Measurements from ENCODE around the gene VGF.
A peak's percentile ranks its signal among the peaks of the same experiment; 100 is the strongest.

The VGF gene

DNA sequence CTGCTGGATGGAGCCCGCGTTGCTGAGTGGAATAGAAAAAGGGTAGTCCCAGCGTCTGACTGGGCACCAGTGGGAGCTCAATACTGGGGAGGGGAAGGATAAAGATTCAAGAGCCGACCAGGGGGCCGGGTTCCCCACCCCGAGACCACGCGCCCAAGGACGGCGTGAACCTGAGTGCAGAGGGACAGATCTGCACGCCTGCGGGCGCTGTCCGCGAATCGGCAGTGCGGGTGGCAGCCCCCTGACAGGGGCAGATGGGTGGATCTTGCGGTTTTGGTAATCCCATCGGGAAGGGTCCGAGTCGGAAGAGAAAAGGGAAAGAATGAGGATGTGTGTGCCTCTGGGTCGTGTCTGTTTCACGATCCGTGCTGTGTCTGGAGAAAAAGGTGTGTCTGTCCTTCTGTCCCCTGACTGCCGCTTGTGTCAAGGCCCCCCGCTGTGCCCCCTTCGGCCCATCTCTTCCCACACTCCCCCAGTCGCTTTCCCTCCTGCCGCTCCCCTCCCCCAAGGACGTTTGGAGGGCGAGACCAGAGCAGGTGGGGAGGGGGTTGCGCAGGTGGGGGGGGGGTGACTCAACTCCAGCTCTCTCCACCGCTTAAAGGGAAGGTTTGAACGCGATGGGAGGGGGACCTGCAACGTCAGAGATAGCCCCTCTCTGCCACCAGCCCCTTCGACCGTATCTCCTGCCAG lies 734 bp upstream of the VGF start (continued):
- TF ChIP-seq ZNF112 (tag by site-specific recombination; IDR thresholded peaks at IDR 0.05) (no peak), ZNF37A (tag by site-specific recombination; IDR thresholded peaks at IDR 0.05) (no peak), ZSCAN23 (tag by site-specific recombination; IDR thresholded peaks at IDR 0.05) (no peak), ZNF747 (tag by site-specific recombination; IDR thresholded peaks at IDR 0.05) (no peak), ZNF571 (tag by site-specific recombination; IDR thresholded peaks at IDR 0.05) (no peak), GLI4 (tag by site-specific recombination; IDR thresholded peaks at IDR 0.05) (no peak), ZNF140 (tag by site-specific recombination; IDR thresholded peaks at IDR 0.05) (no peak), FEZF1 (tag by site-specific recombination; IDR thresholded peaks at IDR 0.05) (no peak), ZNF549 (tag by site-specific recombination; IDR thresholded peaks at IDR 0.05) (no peak), ZNF514 (tag by site-specific recombination; IDR thresholded peaks at IDR 0.05) (no peak), ZNF23 (tag by site-specific recombination; IDR thresholded peaks at IDR 0.05; ENCODE audit: borderline replicate concordance) (no peak), ZNF138 (tag by site-specific recombination; IDR thresholded peaks at IDR 0.05; ENCODE audit: borderline replicate concordance) (no peak), ZNF404 (tag by site-specific recombination; IDR thresholded peaks at IDR 0.05) (no peak), HOXC10 (CRISPR knock-in tag; IDR thresholded peaks at IDR 0.05) (no peak), SP7 (tag by site-specific recombination; IDR thresholded peaks at IDR 0.05) (0 out of 2 replicates have a peak, but pooled peaks have one; percentile 28), ZNF837 (tag by site-specific recombination; IDR thresholded peaks at IDR 0.05) (no peak), ZEB2 (tag by site-specific recombination; IDR thresholded peaks at IDR 0.05) (no peak), ZNF341 (tag by site-specific recombination; IDR thresholded peaks at IDR 0.05; ENCODE audit: low read depth) (peak; percentile 78), ZFP69B (tag by site-specific recombination; IDR thresholded peaks at IDR 0.05) (no peak), ZNF600 (tag by site-specific recombination; IDR thresholded peaks at IDR 0.05) (no peak; the same call in 1 of the 2 replicates), BCL11A (tag by site-specific recombination; IDR thresholded peaks at IDR 0.05; ENCODE audit: low read depth) (no peak), ZNF169 (tag by site-specific recombination; IDR thresholded peaks at IDR 0.05) (no peak), ZFHX2 (tag by site-specific recombination; conservative IDR thresholded peaks at IDR 0.05) (0 out of 2 replicates have a peak, but pooled peaks have one; percentile 15), ZNF354C (tag by site-specific recombination; IDR thresholded peaks at IDR 0.05; ENCODE audit: borderline replicate concordance, low read depth) (no peak), KLF1 (tag by site-specific recombination; IDR thresholded peaks at IDR 0.05) (no peak), ZNF548 (tag by site-specific recombination; IDR thresholded peaks at IDR 0.05) (no peak), ZNF488 (tag by site-specific recombination; IDR thresholded peaks at IDR 0.05) (no peak), TCF7L2 (IDR thresholded peaks at IDR 0.05; ENCODE audit: borderline replicate concordance, low read depth, low read length) (no peak), ZNF391 (tag by site-specific recombination; IDR thresholded peaks at IDR 0.05; ENCODE audit: borderline replicate concordance, low read depth) (no peak), MYNN (tag by site-specific recombination; IDR thresholded peaks at IDR 0.05; ENCODE audit: borderline replicate concordance) (no peak), ZNF510 (tag by site-specific recombination; IDR thresholded peaks at IDR 0.05; ENCODE audit: insufficient replicate concordance) (no peak), ZNF324 (tag by site-specific recombination; IDR thresholded peaks at IDR 0.05) (no peak), ZNF654 (tag by site-specific recombination; IDR thresholded peaks at IDR 0.05; ENCODE audit: low read depth) (no peak)
- TF ChIP-seq, protein P1, sequence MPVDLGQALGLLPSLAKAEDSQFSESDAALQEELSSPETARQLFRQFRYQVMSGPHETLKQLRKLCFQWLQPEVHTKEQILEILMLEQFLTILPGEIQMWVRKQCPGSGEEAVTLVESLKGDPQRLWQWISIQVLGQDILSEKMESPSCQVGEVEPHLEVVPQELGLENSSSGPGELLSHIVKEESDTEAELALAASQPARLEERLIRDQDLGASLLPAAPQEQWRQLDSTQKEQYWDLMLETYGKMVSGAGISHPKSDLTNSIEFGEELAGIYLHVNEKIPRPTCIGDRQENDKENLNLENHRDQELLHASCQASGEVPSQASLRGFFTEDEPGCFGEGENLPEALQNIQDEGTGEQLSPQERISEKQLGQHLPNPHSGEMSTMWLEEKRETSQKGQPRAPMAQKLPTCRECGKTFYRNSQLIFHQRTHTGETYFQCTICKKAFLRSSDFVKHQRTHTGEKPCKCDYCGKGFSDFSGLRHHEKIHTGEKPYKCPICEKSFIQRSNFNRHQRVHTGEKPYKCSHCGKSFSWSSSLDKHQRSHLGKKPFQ (tag by site-specific recombination; IDR thresholded peaks at IDR 0.05), result no peak
- TF ChIP-seq, protein P2, sequence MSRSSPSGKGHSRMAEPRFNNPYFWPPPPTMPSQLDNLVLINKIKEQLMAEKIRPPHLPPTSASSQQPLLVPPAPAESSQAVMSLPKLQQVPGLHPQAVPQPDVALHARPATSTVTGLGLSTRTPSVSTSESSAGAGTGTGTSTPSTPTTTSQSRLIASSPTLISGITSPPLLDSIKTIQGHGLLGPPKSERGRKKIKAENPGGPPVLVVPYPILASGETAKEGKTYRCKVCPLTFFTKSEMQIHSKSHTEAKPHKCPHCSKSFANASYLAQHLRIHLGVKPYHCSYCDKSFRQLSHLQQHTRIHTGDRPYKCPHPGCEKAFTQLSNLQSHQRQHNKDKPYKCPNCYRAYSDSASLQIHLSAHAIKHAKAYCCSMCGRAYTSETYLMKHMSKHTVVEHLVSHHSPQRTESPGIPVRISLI (tag by site-specific recombination; IDR thresholded peaks at IDR 0.05), result no peak
- TF ChIP-seq, protein P3, sequence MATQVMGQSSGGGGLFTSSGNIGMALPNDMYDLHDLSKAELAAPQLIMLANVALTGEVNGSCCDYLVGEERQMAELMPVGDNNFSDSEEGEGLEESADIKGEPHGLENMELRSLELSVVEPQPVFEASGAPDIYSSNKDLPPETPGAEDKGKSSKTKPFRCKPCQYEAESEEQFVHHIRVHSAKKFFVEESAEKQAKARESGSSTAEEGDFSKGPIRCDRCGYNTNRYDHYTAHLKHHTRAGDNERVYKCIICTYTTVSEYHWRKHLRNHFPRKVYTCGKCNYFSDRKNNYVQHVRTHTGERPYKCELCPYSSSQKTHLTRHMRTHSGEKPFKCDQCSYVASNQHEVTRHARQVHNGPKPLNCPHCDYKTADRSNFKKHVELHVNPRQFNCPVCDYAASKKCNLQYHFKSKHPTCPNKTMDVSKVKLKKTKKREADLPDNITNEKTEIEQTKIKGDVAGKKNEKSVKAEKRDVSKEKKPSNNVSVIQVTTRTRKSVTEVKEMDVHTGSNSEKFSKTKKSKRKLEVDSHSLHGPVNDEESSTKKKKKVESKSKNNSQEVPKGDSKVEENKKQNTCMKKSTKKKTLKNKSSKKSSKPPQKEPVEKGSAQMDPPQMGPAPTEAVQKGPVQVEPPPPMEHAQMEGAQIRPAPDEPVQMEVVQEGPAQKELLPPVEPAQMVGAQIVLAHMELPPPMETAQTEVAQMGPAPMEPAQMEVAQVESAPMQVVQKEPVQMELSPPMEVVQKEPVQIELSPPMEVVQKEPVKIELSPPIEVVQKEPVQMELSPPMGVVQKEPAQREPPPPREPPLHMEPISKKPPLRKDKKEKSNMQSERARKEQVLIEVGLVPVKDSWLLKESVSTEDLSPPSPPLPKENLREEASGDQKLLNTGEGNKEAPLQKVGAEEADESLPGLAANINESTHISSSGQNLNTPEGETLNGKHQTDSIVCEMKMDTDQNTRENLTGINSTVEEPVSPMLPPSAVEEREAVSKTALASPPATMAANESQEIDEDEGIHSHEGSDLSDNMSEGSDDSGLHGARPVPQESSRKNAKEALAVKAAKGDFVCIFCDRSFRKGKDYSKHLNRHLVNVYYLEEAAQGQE (tag by site-specific recombination; IDR thresholded peaks at IDR 0.05), result peak; percentile 77; the same call in 1 of the 2 replicates

Data from HEK293 (cell line).